Measurements from ENCODE around the gene SIX1.

Gene SIX1

DNA sequence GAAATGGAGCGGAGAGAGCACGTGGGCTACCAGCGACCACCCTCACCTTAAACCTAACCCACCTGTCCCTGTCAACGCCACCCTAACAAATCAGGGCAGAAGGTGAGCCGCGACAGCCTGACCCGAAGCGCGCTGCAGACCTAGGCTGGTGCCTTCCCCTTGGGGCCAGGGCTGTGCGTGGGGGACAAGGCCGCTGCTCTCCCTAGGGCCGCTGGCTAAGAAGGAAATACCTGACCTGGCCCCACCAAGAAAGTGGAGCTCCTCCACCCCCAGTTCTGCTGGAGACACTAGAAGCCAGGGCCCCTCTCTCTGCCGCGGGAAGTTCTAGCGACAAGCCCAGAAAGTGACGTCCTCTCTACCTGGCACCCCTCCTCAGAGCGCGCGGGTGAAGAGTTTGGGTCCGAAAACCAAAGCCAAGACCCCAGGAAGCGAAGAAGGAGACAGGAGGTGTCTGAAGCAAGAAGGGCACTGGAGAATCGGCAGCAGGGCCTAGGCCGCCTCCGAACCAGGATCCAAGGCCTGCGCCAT lies 7.5 kb downstream of the SIX1 start:
- no peaks in the 10 kb centered on the region for H3K79me2 ChIP-seq (ENCODE audit: insufficient read depth, low read length)
- H3K4me3 ChIP-seq (ENCODE audit: low read length, poor library complexity, severe bottlenecking): no peak overlapping the region
- no peaks in the 10 kb centered on the region for H3K9me3 ChIP-seq (ENCODE audit: insufficient read depth, low read depth, low read length)
- no peaks in the 10 kb centered on the region for H4K20me1 ChIP-seq (ENCODE audit: insufficient read depth, low read length, poor library complexity, severe bottlenecking)
- H3K9ac ChIP-seq (ENCODE audit: low read depth, low read length, poor library complexity, severe bottlenecking): no peak overlapping the region
- H3K4me2 ChIP-seq (ENCODE audit: low read depth, low read length, poor library complexity, severe bottlenecking): no peak overlapping the region
- TF ChIP-seq, protein P1, sequence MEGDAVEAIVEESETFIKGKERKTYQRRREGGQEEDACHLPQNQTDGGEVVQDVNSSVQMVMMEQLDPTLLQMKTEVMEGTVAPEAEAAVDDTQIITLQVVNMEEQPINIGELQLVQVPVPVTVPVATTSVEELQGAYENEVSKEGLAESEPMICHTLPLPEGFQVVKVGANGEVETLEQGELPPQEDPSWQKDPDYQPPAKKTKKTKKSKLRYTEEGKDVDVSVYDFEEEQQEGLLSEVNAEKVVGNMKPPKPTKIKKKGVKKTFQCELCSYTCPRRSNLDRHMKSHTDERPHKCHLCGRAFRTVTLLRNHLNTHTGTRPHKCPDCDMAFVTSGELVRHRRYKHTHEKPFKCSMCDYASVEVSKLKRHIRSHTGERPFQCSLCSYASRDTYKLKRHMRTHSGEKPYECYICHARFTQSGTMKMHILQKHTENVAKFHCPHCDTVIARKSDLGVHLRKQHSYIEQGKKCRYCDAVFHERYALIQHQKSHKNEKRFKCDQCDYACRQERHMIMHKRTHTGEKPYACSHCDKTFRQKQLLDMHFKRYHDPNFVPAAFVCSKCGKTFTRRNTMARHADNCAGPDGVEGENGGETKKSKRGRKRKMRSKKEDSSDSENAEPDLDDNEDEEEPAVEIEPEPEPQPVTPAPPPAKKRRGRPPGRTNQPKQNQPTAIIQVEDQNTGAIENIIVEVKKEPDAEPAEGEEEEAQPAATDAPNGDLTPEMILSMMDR (conservative IDR thresholded peaks at IDR 0.05; ENCODE audit: low read length): no peak
- TF ChIP-seq EZH2phosphoT487 (IDR thresholded peaks at IDR 0.05; ENCODE audit: borderline replicate concordance): no peak
- H3K9me2 ChIP-seq (replicated peaks; ENCODE audit: low read depth, low read length): no peaks in the 10 kb centered on the region
- H3K27me3 ChIP-seq (ENCODE audit: insufficient read depth, low read length, poor library complexity, severe bottlenecking): no peaks in the 10 kb centered on the region
- H3K4me1 ChIP-seq (ENCODE audit: insufficient read depth, low read length, poor library complexity, severe bottlenecking): no peaks in the 10 kb centered on the region
- H3K36me3 ChIP-seq (ENCODE audit: insufficient read depth, low read length): no peaks in the 10 kb centered on the region
- no peaks in the 10 kb centered on the region for H3F3A ChIP-seq (ENCODE audit: low read depth)
- H2AFZ ChIP-seq (ENCODE audit: low read length): no peak overlapping the region

DNA sequence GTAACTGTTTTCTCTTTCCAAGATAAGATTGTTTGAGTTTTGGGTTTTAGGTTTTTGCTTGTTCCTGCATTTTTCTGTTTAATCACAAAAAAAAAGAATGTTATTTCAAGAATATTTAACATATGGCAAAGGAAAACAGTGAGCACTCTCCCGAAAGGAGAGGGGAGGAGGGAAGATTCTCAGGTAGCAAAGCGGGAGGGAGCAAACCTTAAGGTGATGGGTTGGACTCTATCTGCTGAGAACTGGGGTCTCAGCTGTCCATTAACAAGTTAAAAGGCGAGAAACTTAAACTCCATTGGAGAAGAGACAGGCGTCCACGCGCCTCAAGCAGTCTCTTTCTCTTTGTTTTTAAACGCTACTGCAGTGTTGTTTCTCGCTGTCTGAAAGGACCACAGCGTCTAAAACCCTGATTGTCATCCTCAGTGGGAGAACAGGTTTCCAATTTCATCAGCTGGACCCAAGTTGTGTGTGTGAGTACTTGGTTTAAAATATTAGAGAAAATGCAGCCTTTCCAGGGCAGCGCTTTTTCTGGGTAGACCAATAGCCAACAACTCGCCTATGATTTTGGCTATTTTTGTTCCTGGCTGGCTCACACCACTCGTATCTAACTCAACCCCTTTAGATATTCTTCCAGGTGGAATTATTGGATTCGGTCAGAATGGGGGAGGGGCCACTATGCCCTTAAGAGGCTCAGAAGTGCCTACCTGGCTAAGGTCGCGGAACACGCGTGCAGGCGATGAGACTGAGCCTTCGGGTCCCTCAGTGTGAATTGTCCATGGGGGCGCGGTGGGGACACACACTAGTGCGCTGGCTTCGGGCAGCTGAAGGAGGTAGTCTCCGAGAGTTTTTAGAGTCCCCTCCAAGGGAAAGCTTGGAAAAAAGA lies 8.2 kb downstream of the SIX1 start:
- TF ChIP-seq, protein P1 (conservative IDR thresholded peaks at IDR 0.05; ENCODE audit: low read length): no peak
- no peak for TF ChIP-seq EZH2phosphoT487 (IDR thresholded peaks at IDR 0.05; ENCODE audit: borderline replicate concordance)
- Histone ChIP-seq H3K36me3 (ENCODE audit: insufficient read depth, low read length) (no peaks in the 10 kb centered on the region), H3K4me1 (ENCODE audit: insufficient read depth, low read length, poor library complexity, severe bottlenecking) (no peaks in the 10 kb centered on the region), H2AFZ (ENCODE audit: low read length) (no peak overlapping the region), H3K79me2 (ENCODE audit: insufficient read depth, low read length) (no peaks in the 10 kb centered on the region), H3K27me3 (ENCODE audit: insufficient read depth, low read length, poor library complexity, severe bottlenecking) (no peaks in the 10 kb centered on the region), H4K20me1 (ENCODE audit: insufficient read depth, low read length, poor library complexity, severe bottlenecking) (no peaks in the 10 kb centered on the region), H3K4me2 (ENCODE audit: low read depth, low read length, poor library complexity, severe bottlenecking) (no peak overlapping the region), H3K9me3 (ENCODE audit: insufficient read depth, low read depth, low read length) (no peaks in the 10 kb centered on the region), H3F3A (ENCODE audit: low read depth) (no peaks in the 10 kb centered on the region), H3K9me2 (replicated peaks; ENCODE audit: low read depth, low read length) (no peaks in the 10 kb centered on the region), H3K9ac (ENCODE audit: low read depth, low read length, poor library complexity, severe bottlenecking) (no peak overlapping the region), H3K4me3 (ENCODE audit: low read length, poor library complexity, severe bottlenecking) (no peak overlapping the region)

DNA sequence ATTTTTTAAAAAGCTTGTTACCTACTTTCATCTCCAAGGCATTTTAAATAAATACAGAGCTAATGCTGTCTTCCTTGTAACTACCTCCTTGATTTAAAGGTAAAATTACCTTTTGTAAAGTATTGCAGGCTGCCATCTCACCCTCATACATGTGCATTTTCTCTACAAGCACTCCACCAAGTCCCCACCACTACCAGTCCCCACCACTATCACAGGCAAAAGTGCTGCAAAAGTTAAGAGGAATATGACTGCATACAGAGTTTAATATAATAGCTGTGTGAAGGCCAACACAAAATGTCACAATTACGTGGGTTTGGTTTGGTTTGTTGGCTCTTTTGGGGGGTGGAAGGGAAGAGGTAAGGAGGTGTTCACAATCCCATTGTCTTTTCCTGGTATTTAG lies 9.6 kb downstream of the SIX1 start:
- Histone ChIP-seq H4K20me1 (ENCODE audit: insufficient read depth, low read length, poor library complexity, severe bottlenecking) (no peaks in the 10 kb centered on the region), H3K4me1 (ENCODE audit: insufficient read depth, low read length, poor library complexity, severe bottlenecking) (peaks cover under 1% of the 10 kb centered on the region), H3K4me3 (ENCODE audit: low read length, poor library complexity, severe bottlenecking) (no peak overlapping the region), H3K9ac (ENCODE audit: low read depth, low read length, poor library complexity, severe bottlenecking) (no peak overlapping the region), H3F3A (ENCODE audit: low read depth) (no peaks in the 10 kb centered on the region), H3K36me3 (ENCODE audit: insufficient read depth, low read length) (no peaks in the 10 kb centered on the region), H3K27me3 (ENCODE audit: insufficient read depth, low read length, poor library complexity, severe bottlenecking) (no peaks in the 10 kb centered on the region), H3K79me2 (ENCODE audit: insufficient read depth, low read length) (no peaks in the 10 kb centered on the region), H3K4me2 (ENCODE audit: low read depth, low read length, poor library complexity, severe bottlenecking) (no peak overlapping the region), H3K9me2 (replicated peaks; ENCODE audit: low read depth, low read length) (no peaks in the 10 kb centered on the region), H2AFZ (ENCODE audit: low read length) (peak overlapping the region; percentile 62; the same call in 1 of the 2 replicates), H3K9me3 (ENCODE audit: insufficient read depth, low read depth, low read length) (no peaks in the 10 kb centered on the region)
- TF ChIP-seq EZH2phosphoT487 (IDR thresholded peaks at IDR 0.05; ENCODE audit: borderline replicate concordance): no peak
- TF ChIP-seq, protein P1 (conservative IDR thresholded peaks at IDR 0.05; ENCODE audit: low read length): no peak

Data from Loucy (cell line).